ENCODE measurements around the gene REN.

Gene REN

GRCh38 chr1:204130981-204131892, 34.9 kb downstream of the REN start:
- no peak for DNase-seq

- no peak for DNase-seq
Measured at GRCh38 chr1:204130178-204130577, 36.0 kb downstream of the REN start.

- peak; percentile 50 to 63 for DNase-seq
Measured at GRCh38 chr1:204128964-204129896, 36.9 kb downstream of the REN start.

- no peak for DNase-seq
Measured at GRCh38 chr1:204128464-204128963, 37.6 kb downstream of the REN start.

- no peak for DNase-seq
Measured at GRCh38 chr1:204127597-204128242, 38.4 kb downstream of the REN start.

- no peak for DNase-seq
Measured at GRCh38 chr1:204126956-204127355, 39.2 kb downstream of the REN start.

GRCh38 chr1:204126386-204126785, 39.8 kb downstream of the REN start:
- no peak for DNase-seq

GRCh38 chr1:204125759-204126351, 40.3 kb downstream of the REN start:
- DNase-seq, result no peak

- no peak for DNase-seq
Measured at GRCh38 chr1:204124639-204125038, 41.5 kb downstream of the REN start.

GRCh38 chr1:204123376-204123775, 42.8 kb downstream of the REN start:
- DNase-seq, result no peak

GRCh38 chr1:204121840-204122555, 44.1 kb downstream of the REN start:
- no peak for DNase-seq

- no peak for DNase-seq
Measured at GRCh38 chr1:204116539-204116938, 49.6 kb downstream of the REN start.

GRCh38 chr1:204115116-204115515, 51.0 kb downstream of the REN start:
- DNase-seq, result no peak

GRCh38 chr1:204114606-204115005, 51.5 kb downstream of the REN start:
- no peak for DNase-seq

GRCh38 chr1:204113896-204114295, 52.2 kb downstream of the REN start:
- DNase-seq, result no peak

- no peak for DNase-seq
Measured at GRCh38 chr1:204112876-204113730, 53.0 kb downstream of the REN start.

GRCh38 chr1:204110894-204111633, 55.1 kb downstream of the REN start:
- DNase-seq, result no peak

GRCh38 chr1:204108312-204109141, 57.6 kb downstream of the REN start:
- DNase-seq, result no peak

GRCh38 chr1:204107892-204108291, 58.2 kb downstream of the REN start:
- no peak for DNase-seq

All from stimulated activated CD4-positive, alpha-beta T cell treated with anti-CD3 and anti-CD28 coated beads, Interleukin-2, amount 100 ng/mL, for 48 hours (primary cell).